NCI-H146 treated with DMSO at 0.1 percent for 48 hours (cell line): ENCODE measurements around the gene OTOGL.
"Not testable (repeated sequence)": the region's sequence is repeated elsewhere in the genome, so short reads cannot be mapped to it uniquely, and the experiment has no call there.

ENCODE experiments used
- DNase-seq: peaks from one replicate; lab custom pipeline; 2025; ENCODE audit not compliant: unreplicated experiment; lab: John Stamatoyannopoulos, UW

OTOGL gene

GRCh38 chr12:80186727-80187217 lies 87.4 kb downstream of the OTOGL start:
- peak; percentile 60 for DNase-seq

- peak; percentile 34 for DNase-seq
Observed at GRCh38 chr12:80187660-80188090, 88.3 kb downstream of the OTOGL start.

GRCh38 chr12:80188576-80188975 lies 89.2 kb downstream of the OTOGL start:
- DNase-seq: no peak

GRCh38 chr12:80189241-80189640 lies 89.9 kb downstream of the OTOGL start:
- no peak for DNase-seq

- DNase-seq: no peak
Observed at GRCh38 chr12:80190001-80190400, 90.7 kb downstream of the OTOGL start.

- no peak for DNase-seq
Observed at GRCh38 chr12:80192087-80192486, 92.8 kb downstream of the OTOGL start.

- no peak for DNase-seq
Observed at GRCh38 chr12:80193865-80194264, 94.5 kb downstream of the OTOGL start.

- peak; percentile 38 for DNase-seq
Observed at GRCh38 chr12:80195074-80195726, 95.9 kb downstream of the OTOGL start.

GRCh38 chr12:80195737-80196136 lies 96.4 kb downstream of the OTOGL start:
- DNase-seq: no peak

GRCh38 chr12:80196419-80196818 lies 97.1 kb downstream of the OTOGL start:
- peak; percentile 64 for DNase-seq

GRCh38 chr12:80198782-80199337 lies 99.5 kb downstream of the OTOGL start:
- DNase-seq: no peak

- DNase-seq: peak; percentile 36
Observed at GRCh38 chr12:80199931-80200330, 100.6 kb downstream of the OTOGL start.

GRCh38 chr12:80200414-80200813 lies 101.1 kb downstream of the OTOGL start:
- DNase-seq: no peak

GRCh38 chr12:80201908-80202307 lies 102.6 kb downstream of the OTOGL start:
- DNase-seq: no peak

- no peak for DNase-seq
Observed at GRCh38 chr12:80205960-80206359, 106.6 kb downstream of the OTOGL start.

GRCh38 chr12:80208071-80208470 lies 108.7 kb downstream of the OTOGL start:
- no peak for DNase-seq

- no peak for DNase-seq
Observed at GRCh38 chr12:80211671-80212070, 112.3 kb downstream of the OTOGL start.

- no peak for DNase-seq
Observed at GRCh38 chr12:80212938-80213645, 113.8 kb downstream of the OTOGL start.

GRCh38 chr12:80213871-80214270 lies 114.5 kb downstream of the OTOGL start:
- no peak for DNase-seq

- DNase-seq: peak; percentile 21
Observed at GRCh38 chr12:80217011-80217535, 117.7 kb downstream of the OTOGL start.

- DNase-seq: not testable (repeated sequence)
Observed at GRCh38 chr12:80218925-80219324, 119.6 kb downstream of the OTOGL start.

- DNase-seq: no peak
Observed at GRCh38 chr12:80219345-80219744, 120.0 kb downstream of the OTOGL start.
